OCI-LY1 (cell line): ENCODE results near the gene TMEM222.

Experiments
- H2AFZ ChIP-seq: fragments of 200-600 bp; sonication (generic), shearing (Covaris generic); 2 replicates; pipeline ENCODE4 v1.6.0; 2014; ENCODE audit warnings: antibody characterized with exemption, mild to moderate bottlenecking, low read length
- H3F3A ChIP-seq: fragments of 200-600 bp; sonication (generic), shearing (Covaris generic); 2 replicates; pipeline ENCODE4 v1.6.0; 2014; ENCODE audit warnings: mild to moderate bottlenecking, antibody characterized with exemption, low read length, moderate library complexity; ENCODE audit not compliant: insufficient read depth
- H3K27ac ChIP-seq: fragments of 200-600 bp; sonication (generic); 2 replicates; pipeline ENCODE4 v1.5.1; 2014; ENCODE audit warnings: low read length, mixed run types, mild to moderate bottlenecking, low read depth; ENCODE audit not compliant: poor library complexity, severe bottlenecking
- H3K27me3 ChIP-seq: fragments of 200-600 bp; sonication (generic); 2 replicates; pipeline ENCODE4 v1.6.0; 2014; ENCODE audit warnings: antibody characterized with exemption, mild to moderate bottlenecking, low read length, moderate library complexity; ENCODE audit not compliant: insufficient read depth
- H3K36me3 ChIP-seq: fragments of 200-600 bp; sonication (generic); 2 replicates; pipeline ENCODE4 v1.6.1; 2014; ENCODE audit warnings: mild to moderate bottlenecking, antibody characterized with exemption, low read length, moderate library complexity, mixed read lengths; ENCODE audit not compliant: insufficient read depth
- H3K4me1 ChIP-seq: fragments of 200-600 bp; sonication (generic); 2 replicates; pipeline ENCODE4 v1.5.1; 2014; ENCODE audit warnings: mild to moderate bottlenecking, low read length, moderate library complexity; ENCODE audit not compliant: insufficient read depth, severe bottlenecking
- H3K4me2 ChIP-seq: fragments of 200-600 bp; sonication (generic), shearing (Covaris generic); 2 replicates; pipeline ENCODE4 v1.6.1; 2014; ENCODE audit warnings: low read length
- H3K4me3 ChIP-seq: fragments of 200-600 bp; sonication (generic); 2 replicates; pipeline ENCODE4 v1.5.1; 2014; ENCODE audit warnings: low read length, low read depth, mild to moderate bottlenecking, mixed read lengths; ENCODE audit not compliant: poor library complexity, severe bottlenecking
- H3K79me2 ChIP-seq: fragments of 200-600 bp; shearing (Covaris generic); 2 replicates; pipeline ENCODE4 v1.6.1; 2016; ENCODE audit warnings: mixed run types, low read length, mixed read lengths; ENCODE audit not compliant: insufficient read depth
- H3K9ac ChIP-seq: fragments of 200-600 bp; sonication (generic), shearing (Covaris generic); 2 replicates; pipeline ENCODE4 v1.6.1; 2014; ENCODE audit warnings: mild to moderate bottlenecking, low read length, mixed read lengths
- H3K9me2 ChIP-seq: fragments of 200-600 bp; sonication (generic), shearing (Covaris generic); 2 replicates; pipeline ENCODE4 v1.6.1; 2014; ENCODE audit warnings: low read depth, mild to moderate bottlenecking, low read length, mixed read lengths
- H3K9me3 ChIP-seq: fragments of 200-600 bp; shearing (Covaris generic); 2 replicates; pipeline ENCODE4 v1.6.1; 2014; ENCODE audit warnings: low read length, mixed read lengths
- H4K20me1 ChIP-seq: fragments of 200-600 bp; sonication (generic), shearing (Covaris generic); 2 replicates; pipeline ENCODE4 v1.6.0; 2016; ENCODE audit warnings: mild to moderate bottlenecking, low read length; ENCODE audit not compliant: insufficient read depth
- EZH2 ChIP-seq: fragments of 200-600 bp; sonication (generic), shearing (Covaris generic); IDR thresholded peaks from 2 replicates; pipeline ENCODE4 v1.8.0; 2017; ENCODE audit warnings: borderline replicate concordance, mixed run types, mild to moderate bottlenecking, antibody characterized with exemption, low read length, moderate library complexity, mixed read lengths
- TF ChIP-seq, protein P1 (sequence below): fragments of 200-600 bp; sonication (generic), shearing (Covaris generic); IDR thresholded peaks from 2 replicates; pipeline ENCODE4 v1.5.1; 2017; ENCODE audit warnings: mild to moderate bottlenecking, antibody characterized with exemption, low read length, moderate library complexity, mixed read lengths

Gene TMEM222

DNA sequence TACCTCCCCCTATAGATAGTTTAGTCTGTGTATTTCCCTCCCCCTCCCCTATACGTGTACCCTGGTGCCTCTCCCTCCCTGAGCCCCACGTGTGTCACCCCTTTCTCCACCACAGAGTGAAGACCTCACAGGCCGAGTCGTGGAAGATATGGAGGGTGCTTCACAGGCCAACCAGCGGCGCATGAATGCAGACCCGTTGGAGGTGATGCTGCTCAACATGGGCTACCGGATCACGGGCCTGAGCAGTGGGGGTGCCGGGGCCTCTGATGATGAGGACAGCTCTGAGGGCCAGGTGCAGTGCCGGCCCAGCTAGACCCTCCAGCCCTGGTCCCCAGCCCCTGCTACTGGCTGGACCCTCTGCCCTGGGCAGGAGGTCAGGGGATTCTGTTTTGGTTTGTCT, 15.9 kb upstream of the TMEM222 start:
- no peak overlapping the region for H3K4me2 ChIP-seq
- no peaks in the 10 kb centered on the region for H3F3A ChIP-seq
- no peak overlapping the region for H3K9ac ChIP-seq
- TF ChIP-seq EZH2, result no peak
- TF ChIP-seq, protein P1, sequence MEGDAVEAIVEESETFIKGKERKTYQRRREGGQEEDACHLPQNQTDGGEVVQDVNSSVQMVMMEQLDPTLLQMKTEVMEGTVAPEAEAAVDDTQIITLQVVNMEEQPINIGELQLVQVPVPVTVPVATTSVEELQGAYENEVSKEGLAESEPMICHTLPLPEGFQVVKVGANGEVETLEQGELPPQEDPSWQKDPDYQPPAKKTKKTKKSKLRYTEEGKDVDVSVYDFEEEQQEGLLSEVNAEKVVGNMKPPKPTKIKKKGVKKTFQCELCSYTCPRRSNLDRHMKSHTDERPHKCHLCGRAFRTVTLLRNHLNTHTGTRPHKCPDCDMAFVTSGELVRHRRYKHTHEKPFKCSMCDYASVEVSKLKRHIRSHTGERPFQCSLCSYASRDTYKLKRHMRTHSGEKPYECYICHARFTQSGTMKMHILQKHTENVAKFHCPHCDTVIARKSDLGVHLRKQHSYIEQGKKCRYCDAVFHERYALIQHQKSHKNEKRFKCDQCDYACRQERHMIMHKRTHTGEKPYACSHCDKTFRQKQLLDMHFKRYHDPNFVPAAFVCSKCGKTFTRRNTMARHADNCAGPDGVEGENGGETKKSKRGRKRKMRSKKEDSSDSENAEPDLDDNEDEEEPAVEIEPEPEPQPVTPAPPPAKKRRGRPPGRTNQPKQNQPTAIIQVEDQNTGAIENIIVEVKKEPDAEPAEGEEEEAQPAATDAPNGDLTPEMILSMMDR, result no peak
- H3K4me3 ChIP-seq, result no peak overlapping the region
- H3K9me3 ChIP-seq, result no peaks in the 10 kb centered on the region
- no peak overlapping the region for H3K27ac ChIP-seq
- H4K20me1 ChIP-seq, result no peaks in the 10 kb centered on the region
- no peaks in the 10 kb centered on the region for H3K27me3 ChIP-seq
- no peaks in the 10 kb centered on the region for H3K4me1 ChIP-seq
- H3K36me3 ChIP-seq, result peaks cover 8% of the 10 kb centered on the region; the same call in 1 of the 2 replicates
- no peaks in the 10 kb centered on the region for H3K79me2 ChIP-seq
- no peak overlapping the region for H2AFZ ChIP-seq
- no peaks in the 10 kb centered on the region for H3K9me2 ChIP-seq

DNA sequence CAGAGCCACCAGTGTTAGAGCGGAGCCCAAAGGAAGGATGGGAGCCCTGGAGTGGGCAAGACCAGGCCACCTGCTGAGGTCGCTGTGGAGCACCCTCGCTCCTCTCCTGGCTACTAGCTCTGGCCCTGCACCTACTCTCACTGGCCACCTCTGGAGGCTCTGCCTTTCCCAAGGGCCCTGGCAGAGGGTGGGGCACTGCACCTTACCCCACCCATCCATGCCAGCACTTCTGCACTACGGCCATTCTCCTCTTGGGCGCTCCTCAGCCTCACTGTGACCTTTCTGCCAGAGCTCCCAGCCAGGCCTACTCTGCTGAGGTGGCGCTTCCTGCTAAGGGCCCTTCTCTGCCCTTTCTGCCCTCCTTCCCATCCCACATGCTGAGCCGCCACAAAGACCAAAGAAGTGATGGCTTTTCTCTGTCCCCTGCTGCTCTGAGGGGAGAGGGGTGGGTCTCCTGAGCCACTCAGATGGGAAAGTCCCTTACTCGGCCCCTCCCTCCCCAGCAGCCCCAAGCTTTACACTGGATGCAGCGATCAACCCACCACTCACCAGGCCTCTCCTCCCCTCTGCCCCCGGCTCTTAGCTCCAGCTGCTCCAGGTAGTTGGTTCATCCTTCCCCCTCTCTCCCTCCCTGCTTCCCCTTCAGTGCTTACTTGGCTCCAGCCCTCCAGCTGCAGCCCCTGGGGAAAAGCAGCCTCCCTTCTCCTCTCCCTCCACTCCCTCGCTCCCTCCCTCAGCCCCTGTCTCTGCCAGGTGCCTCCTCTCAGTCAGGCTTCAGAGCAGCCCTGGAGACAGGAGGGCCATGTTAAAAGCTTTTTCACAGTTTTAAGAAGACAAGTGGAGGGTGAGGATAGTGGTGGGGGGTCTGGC, 14.8 kb upstream of the TMEM222 start:
- H3K4me3 ChIP-seq, result no peak overlapping the region
- H4K20me1 ChIP-seq, result no peaks in the 10 kb centered on the region
- no peaks in the 10 kb centered on the region for H3K27me3 ChIP-seq
- peaks cover under 1% of the 10 kb centered on the region; the same call in 1 of the 2 replicates for H3K36me3 ChIP-seq
- no peaks in the 10 kb centered on the region for H3F3A ChIP-seq
- H2AFZ ChIP-seq, result no peak overlapping the region
- H3K4me1 ChIP-seq, result no peaks in the 10 kb centered on the region
- no peaks in the 10 kb centered on the region for H3K9me2 ChIP-seq
- no peaks in the 10 kb centered on the region for H3K9me3 ChIP-seq
- H3K9ac ChIP-seq, result no peak overlapping the region
- no peak overlapping the region for H3K4me2 ChIP-seq
- TF ChIP-seq, protein P1, result peak; percentile 37; the same call in 1 of the 2 replicates
- no peak for TF ChIP-seq EZH2
- H3K27ac ChIP-seq, result no peak overlapping the region
- H3K79me2 ChIP-seq, result no peaks in the 10 kb centered on the region

DNA sequence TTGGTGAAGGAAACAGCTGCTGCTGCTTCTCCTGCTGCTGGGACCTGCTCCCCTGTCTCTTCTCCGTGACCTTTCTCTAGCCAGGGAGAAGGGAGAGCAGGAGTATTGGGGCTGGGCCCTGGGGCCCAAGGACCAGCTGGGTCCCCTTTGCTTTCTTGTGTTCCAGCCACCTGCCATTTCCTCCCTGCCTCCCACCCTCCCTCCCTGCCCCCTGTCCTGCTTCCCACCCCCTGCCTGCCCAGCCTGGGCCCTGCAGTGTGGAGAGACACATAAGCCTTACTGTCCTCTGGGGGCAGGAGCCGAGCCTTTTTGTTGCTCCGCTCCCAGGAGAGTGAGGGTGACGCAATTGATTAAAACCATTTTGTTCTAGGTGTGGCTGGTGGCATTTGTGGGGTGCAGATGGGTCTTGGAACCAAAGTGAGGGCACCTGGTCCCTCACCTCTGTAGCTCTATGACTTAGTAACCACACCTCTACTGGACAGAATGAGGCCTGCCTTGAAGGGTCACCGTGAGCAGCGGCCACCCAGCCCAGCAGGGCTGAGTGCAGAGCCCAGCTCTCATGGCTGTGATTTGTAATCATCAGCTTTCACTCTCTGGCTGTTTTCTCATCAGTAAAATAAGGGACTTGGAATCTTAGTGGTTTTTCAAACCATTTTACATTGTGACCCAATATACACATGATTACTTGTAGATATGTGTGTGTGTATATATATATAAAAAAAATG, 13.9 kb upstream of the TMEM222 start:
- Histone ChIP-seq H3K4me1 (no peaks in the 10 kb centered on the region), H3K4me2 (no peak overlapping the region), H2AFZ (no peak overlapping the region), H3K9me3 (no peaks in the 10 kb centered on the region), H3K36me3 (no peaks in the 10 kb centered on the region), H3K9ac (no peak overlapping the region), H3F3A (no peaks in the 10 kb centered on the region), H3K27me3 (no peaks in the 10 kb centered on the region), H3K9me2 (no peaks in the 10 kb centered on the region), H3K4me3 (no peak overlapping the region), H3K27ac (no peak overlapping the region), H3K79me2 (no peaks in the 10 kb centered on the region), H4K20me1 (no peaks in the 10 kb centered on the region)
- TF ChIP-seq, protein P1, result no peak
- TF ChIP-seq EZH2, result no peak
